ENCODE results near the gene LPP. TPM values are rescaled to one million over a fixed set of nuclear protein-coding genes. Genes with fewer than 3 reads are reported as not detected.

Gene LPP
- polyA plus RNA-seq, 1 experiment = 60.0 TPM

DNA sequence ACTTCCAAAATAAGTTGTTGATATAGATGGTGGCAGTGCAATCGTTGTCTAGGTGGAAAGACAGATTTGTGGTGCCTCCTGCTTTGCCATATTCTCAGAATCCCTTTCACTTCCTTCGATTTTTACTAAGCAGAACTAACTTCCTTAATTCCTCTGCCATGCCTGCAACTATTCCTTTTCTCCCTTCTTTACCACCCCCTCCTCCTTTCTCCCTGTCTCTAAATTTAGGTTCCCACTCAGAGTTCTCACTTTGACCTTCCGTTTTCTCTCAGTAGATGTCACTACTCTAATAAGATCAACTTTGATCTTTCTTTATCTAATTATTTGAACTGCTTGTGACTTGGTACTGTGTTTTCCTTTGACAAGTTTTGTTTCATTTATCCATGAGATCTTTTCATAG, 351.2 kb downstream of the LPP start:
- Histone ChIP-seq H3K36me3 (ENCODE audit: control insufficient read depth, insufficient read depth, low read length) (no peaks in the 10 kb centered on the region), H3K27me3 (ENCODE audit: control insufficient read depth, insufficient read depth, low read length) (no peaks in the 10 kb centered on the region), H3K4me3 (ENCODE audit: low read depth, low read length) (no peak overlapping the region)
- ChIA-PET CTCF (no interaction called here), POLR2A (no interaction called here)
- TF ChIP-seq, protein P1, sequence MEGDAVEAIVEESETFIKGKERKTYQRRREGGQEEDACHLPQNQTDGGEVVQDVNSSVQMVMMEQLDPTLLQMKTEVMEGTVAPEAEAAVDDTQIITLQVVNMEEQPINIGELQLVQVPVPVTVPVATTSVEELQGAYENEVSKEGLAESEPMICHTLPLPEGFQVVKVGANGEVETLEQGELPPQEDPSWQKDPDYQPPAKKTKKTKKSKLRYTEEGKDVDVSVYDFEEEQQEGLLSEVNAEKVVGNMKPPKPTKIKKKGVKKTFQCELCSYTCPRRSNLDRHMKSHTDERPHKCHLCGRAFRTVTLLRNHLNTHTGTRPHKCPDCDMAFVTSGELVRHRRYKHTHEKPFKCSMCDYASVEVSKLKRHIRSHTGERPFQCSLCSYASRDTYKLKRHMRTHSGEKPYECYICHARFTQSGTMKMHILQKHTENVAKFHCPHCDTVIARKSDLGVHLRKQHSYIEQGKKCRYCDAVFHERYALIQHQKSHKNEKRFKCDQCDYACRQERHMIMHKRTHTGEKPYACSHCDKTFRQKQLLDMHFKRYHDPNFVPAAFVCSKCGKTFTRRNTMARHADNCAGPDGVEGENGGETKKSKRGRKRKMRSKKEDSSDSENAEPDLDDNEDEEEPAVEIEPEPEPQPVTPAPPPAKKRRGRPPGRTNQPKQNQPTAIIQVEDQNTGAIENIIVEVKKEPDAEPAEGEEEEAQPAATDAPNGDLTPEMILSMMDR (IDR thresholded peaks at IDR 0.05; ENCODE audit: insufficient read depth, low read depth, low read length) = no peak
- no peak for DNase-seq (ENCODE audit: low read depth)

DNA sequence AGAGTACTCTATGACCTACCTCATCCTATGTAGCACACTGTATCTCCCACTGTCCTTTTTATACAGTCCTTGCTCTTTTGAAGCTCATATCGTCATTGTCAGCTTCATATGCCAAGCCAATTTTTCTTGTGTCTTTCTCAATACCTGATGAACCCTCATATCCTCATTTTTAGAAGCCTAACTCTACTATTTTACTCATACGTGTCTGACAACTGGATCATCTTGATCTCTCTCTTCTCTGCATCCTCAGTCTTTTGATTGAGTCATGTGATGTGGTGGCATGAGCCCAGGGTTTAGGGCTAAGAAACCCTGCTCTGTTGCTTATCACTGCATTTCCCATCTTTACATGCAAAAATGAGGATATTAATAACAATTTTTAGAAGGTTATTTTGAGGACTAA, 352.0 kb downstream of the LPP start:
- ChIA-PET POLR2A (interaction anchor here (0.5 kb wide), 1 partner anchor 761 kb away, joined by 18 read pairs; the partner anchor contains the start of gene BCL6), CTCF (interaction anchor here (1.4 kb wide), 1 partner anchor 765 kb away, joined by 4 read pairs; no protein-coding TSS in a partner anchor)
- no peak for DNase-seq (ENCODE audit: low read depth)
- TF ChIP-seq, protein P1 (IDR thresholded peaks at IDR 0.05; ENCODE audit: insufficient read depth, low read depth, low read length) = no peak
- H3K4me3 ChIP-seq (ENCODE audit: low read depth, low read length) = no peak overlapping the region
- H3K36me3 ChIP-seq (ENCODE audit: control insufficient read depth, insufficient read depth, low read length) = no peaks in the 10 kb centered on the region
- H3K27me3 ChIP-seq (ENCODE audit: control insufficient read depth, insufficient read depth, low read length) = no peaks in the 10 kb centered on the region

GRCh38 chr3:188506446-188506845, 352.5 kb downstream of the LPP start:
- no peak for DNase-seq (ENCODE audit: low read depth)
- TF ChIP-seq, protein P1 (IDR thresholded peaks at IDR 0.05; ENCODE audit: insufficient read depth, low read depth, low read length) = no peak
- Histone ChIP-seq H3K27me3 (ENCODE audit: control insufficient read depth, insufficient read depth, low read length) (no peaks in the 10 kb centered on the region), H3K4me3 (ENCODE audit: low read depth, low read length) (no peak overlapping the region), H3K36me3 (ENCODE audit: control insufficient read depth, insufficient read depth, low read length) (no peaks in the 10 kb centered on the region)
- ChIA-PET POLR2A (interaction anchor here (0.5 kb wide), 1 partner anchor 761 kb away, joined by 18 read pairs; the partner anchor contains the start of gene BCL6), CTCF (interaction anchor here (1.4 to 2.0 kb wide), 2 partner anchors 448 to 765 kb away, joined by 4 to 7 read pairs; no protein-coding TSS in a partner anchor)

DNA sequence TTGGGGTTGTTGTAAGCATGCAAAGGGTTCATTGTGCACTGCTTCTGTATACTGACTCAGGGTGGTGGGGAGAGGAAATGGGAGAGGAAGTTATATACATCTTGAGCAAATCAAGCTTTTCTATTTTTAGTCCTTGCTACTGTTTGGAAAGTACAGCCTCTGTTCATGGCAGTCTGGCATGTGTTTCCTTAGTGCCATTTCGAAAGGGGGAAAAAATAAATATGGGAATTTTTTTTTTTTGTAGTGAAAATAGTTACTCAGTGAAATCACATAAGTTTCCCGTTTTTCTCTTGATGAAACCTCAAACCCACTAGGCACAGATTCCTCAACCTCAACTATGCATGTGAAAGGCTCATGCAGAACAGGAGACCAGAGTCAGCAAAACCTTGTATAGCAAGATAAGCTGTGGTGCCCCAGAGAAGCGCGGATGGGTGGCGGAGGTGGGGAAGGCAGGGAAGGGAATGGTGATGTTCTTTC, 353.3 kb downstream of the LPP start:
- TF ChIP-seq, protein P1 (IDR thresholded peaks at IDR 0.05; ENCODE audit: insufficient read depth, low read depth, low read length) = no peak
- ChIA-PET POLR2A (interaction anchor here (0.6 to 0.7 kb wide), 3 partner anchors 17 to 200 kb away, joined by 3 to 5 read pairs (median 4); no protein-coding TSS in a partner anchor), CTCF (interaction anchor here (0.6 to 2.0 kb wide), 4 partner anchors 34 to 766 kb away, joined by 3 to 7 read pairs (median 4); no protein-coding TSS in a partner anchor)
- peak; percentile 83 for DNase-seq (ENCODE audit: low read depth)
- no peaks in the 10 kb centered on the region for H3K27me3 ChIP-seq (ENCODE audit: control insufficient read depth, insufficient read depth, low read length)
- H3K36me3 ChIP-seq (ENCODE audit: control insufficient read depth, insufficient read depth, low read length) = no peaks in the 10 kb centered on the region
- H3K4me3 ChIP-seq (ENCODE audit: low read depth, low read length) = no peak overlapping the region

- TF ChIP-seq, protein P1 (IDR thresholded peaks at IDR 0.05; ENCODE audit: insufficient read depth, low read depth, low read length) = no peak
- no peak overlapping the region for H3K4me3 ChIP-seq (ENCODE audit: low read depth, low read length)
- no peak for DNase-seq (ENCODE audit: low read depth)
- H3K36me3 ChIP-seq (ENCODE audit: control insufficient read depth, insufficient read depth, low read length) = no peaks in the 10 kb centered on the region
- ChIA-PET POLR2A (interaction anchor here (0.6 kb wide), 1 partner anchor 242 kb away, joined by 3 read pairs; no protein-coding TSS in a partner anchor), CTCF (interaction anchor here (2.0 kb wide), 1 partner anchor 446 kb away, joined by 7 read pairs; no protein-coding TSS in a partner anchor)
- H3K27me3 ChIP-seq (ENCODE audit: control insufficient read depth, insufficient read depth, low read length) = no peaks in the 10 kb centered on the region
These were observed 354.5 kb downstream of the LPP start for GRCh38 chr3:188508454-188508853.
